Type B pancreatic cell (in vitro differentiated cells): ENCODE results near the gene YTHDF1. TPM values are rescaled to one million over a fixed set of nuclear protein-coding genes. Genes with fewer than 3 reads are reported as not detected.
A peak's percentile ranks its signal among the peaks of the same experiment; 100 is the strongest.

Experiments
- DNase-seq: peaks from one replicate; pipeline ENCODE4 v3.0.0; 2021; ENCODE audit warnings: mixed read lengths; ENCODE audit not compliant: unreplicated experiment; ENCODE audit errors: extremely low spot score
- H3K27ac Mint-ChIP-seq: 2 replicates; pipeline ENCODE4 v1.8.0; 2021; ENCODE audit warnings: mild to moderate bottlenecking, mixed read lengths
- H3K27me3 Mint-ChIP-seq: 2 replicates; pipeline ENCODE4 v1.8.0; 2021; ENCODE audit warnings: mixed read lengths
- H3K36me3 Mint-ChIP-seq: 2 replicates; pipeline ENCODE4 v1.8.0; 2021; ENCODE audit warnings: mixed read lengths
- H3K4me1 Mint-ChIP-seq: one replicate; pipeline ENCODE4 v1.8.0; 2021; ENCODE audit warnings: mixed read lengths; ENCODE audit not compliant: unreplicated experiment
- H3K4me3 Mint-ChIP-seq: 2 replicates; pipeline ENCODE4 v1.8.0; 2021; ENCODE audit warnings: mild to moderate bottlenecking, mixed read lengths
- H3K9me3 Mint-ChIP-seq: 2 replicates; pipeline ENCODE4 v1.8.0; 2021; ENCODE audit warnings: mixed read lengths
- total RNA-seq: library from RNA; stranded (reverse); gene quantifications from 2 replicates; pipeline ENCODE4 v1.2.1, GENCODE V29; 2021; ENCODE audit warnings: low replicate concordance
- TF ChIP-seq, protein P1 (sequence below): fragments of 200-600 bp; sonication (generic); conservative IDR thresholded peaks from 2 replicates; pipeline ENCODE4 v1.5.0; 2021; ENCODE audit warnings: antibody characterized with exemption, mild to moderate bottlenecking

YTHDF1 gene
- total RNA-seq, 1 donor from 2014 or later, result 50.4 TPM

DNA sequence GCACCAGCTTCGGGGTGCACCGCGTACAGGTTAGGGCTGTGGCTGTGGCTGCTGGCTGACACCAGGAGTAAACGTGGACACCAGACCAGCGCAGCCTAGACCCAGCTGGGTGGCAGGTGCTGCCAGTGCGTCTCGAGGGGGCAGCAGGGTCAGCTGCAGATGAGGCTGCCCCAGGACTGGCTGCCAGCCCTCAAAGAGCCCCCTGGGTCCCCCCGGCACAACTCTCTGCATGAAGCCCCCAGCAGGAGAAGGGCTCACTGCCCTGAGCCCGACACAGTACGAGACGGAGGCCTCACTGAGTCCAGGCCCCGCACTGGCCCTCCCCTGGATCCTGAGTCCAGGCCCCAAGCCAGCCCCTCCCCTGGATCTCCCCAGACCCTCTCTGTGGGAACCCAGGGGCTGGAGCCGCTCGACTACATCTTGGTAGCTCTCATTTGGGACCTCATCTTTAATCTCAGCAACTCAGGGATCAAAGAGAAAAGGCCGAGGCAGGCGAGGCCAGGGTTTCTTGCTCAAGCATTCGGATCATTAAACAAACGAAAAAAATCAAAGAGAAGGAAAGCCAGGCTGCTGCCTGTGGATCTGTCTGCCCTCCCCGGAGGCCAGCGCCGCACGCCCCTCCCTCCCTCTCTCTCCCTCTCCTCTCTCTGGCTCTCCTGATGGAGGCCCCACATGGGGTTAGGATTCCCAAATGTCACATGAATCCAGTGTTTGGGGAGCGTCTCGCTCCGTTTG, 45.3 kb upstream of the YTHDF1 start:
- DNase-seq, result no peak
- peaks cover 18% of the 10 kb centered on the region for H3K4me1 Mint-ChIP-seq
- TF ChIP-seq, protein P1, sequence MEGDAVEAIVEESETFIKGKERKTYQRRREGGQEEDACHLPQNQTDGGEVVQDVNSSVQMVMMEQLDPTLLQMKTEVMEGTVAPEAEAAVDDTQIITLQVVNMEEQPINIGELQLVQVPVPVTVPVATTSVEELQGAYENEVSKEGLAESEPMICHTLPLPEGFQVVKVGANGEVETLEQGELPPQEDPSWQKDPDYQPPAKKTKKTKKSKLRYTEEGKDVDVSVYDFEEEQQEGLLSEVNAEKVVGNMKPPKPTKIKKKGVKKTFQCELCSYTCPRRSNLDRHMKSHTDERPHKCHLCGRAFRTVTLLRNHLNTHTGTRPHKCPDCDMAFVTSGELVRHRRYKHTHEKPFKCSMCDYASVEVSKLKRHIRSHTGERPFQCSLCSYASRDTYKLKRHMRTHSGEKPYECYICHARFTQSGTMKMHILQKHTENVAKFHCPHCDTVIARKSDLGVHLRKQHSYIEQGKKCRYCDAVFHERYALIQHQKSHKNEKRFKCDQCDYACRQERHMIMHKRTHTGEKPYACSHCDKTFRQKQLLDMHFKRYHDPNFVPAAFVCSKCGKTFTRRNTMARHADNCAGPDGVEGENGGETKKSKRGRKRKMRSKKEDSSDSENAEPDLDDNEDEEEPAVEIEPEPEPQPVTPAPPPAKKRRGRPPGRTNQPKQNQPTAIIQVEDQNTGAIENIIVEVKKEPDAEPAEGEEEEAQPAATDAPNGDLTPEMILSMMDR, result no peak
- H3K4me3 Mint-ChIP-seq, result peak overlapping the region; percentile 57
- H3K36me3 Mint-ChIP-seq, result no peaks in the 10 kb centered on the region
- H3K27me3 Mint-ChIP-seq, result peaks cover 4% of the 10 kb centered on the region
- H3K27ac Mint-ChIP-seq, result peak overlapping the region; percentile 41
- H3K9me3 Mint-ChIP-seq, result no peaks in the 10 kb centered on the region

DNA sequence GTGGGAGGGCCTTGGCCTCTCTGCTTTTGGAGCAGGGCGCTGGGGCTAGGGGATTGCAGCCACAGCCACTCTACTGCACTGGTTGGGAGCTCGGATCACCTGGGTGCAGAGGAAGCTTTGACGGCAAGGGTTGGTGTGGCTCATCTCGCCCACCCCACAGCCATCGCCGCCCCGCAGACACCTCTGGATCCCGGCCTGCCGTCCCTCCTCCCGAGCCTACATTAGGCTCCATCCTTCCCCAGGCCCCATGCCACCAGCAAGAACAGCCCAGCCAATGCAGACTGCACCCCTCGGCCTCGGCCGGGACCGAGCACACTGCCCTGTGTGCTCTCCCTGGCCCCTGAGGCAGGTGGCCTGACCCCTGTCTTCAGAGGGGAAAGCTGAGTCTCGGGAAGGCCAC, 44.6 kb upstream of the YTHDF1 start:
- no peaks in the 10 kb centered on the region for H3K36me3 Mint-ChIP-seq
- TF ChIP-seq, protein P1, result no peak
- no peak overlapping the region for H3K27ac Mint-ChIP-seq
- no peak for DNase-seq
- H3K27me3 Mint-ChIP-seq, result peaks cover 10% of the 10 kb centered on the region
- no peaks in the 10 kb centered on the region for H3K9me3 Mint-ChIP-seq
- H3K4me3 Mint-ChIP-seq, result no peak overlapping the region
- H3K4me1 Mint-ChIP-seq, result peaks cover 23% of the 10 kb centered on the region

DNA sequence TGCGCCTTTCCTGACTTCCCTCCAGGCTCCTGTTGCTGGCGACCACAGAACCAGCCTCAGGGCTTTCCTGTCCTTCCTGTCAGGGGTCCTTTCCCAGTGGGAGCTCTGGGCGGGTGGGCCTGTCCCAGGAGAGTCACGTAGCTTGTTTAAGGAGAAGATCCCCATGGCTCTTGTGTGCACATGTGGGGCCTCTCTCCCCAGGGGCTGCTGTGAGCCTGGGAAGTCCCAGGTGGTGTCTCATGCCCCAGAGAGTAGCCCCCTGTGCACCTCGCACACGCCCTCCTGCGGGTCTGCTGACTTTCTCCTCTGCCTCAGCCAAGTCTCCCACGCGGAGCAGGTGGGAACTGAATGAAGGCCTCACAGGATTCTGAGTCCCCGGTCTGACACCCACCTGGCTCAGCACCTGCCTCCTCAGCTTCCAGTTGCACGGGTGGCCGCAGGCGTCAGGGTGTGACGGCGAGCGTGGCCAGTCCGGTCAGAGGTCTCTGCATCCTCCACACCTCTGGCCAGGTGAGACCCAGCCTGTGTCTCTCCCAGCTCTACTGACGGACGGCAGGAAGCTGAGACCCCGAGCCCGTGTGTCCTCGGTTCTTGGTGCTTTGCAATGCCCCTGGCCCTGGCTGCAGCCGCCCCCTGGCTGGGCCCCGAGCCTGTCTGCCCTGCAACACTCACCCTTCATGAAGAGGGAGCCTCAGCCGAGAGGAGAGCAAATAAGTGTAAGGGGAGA, 44.0 kb upstream of the YTHDF1 start:
- Mint-ChIP-seq H3K4me1 (peaks cover 29% of the 10 kb centered on the region), H3K27me3 (peaks cover 16% of the 10 kb centered on the region), H3K4me3 (no peak overlapping the region), H3K27ac (no peak overlapping the region), H3K9me3 (no peaks in the 10 kb centered on the region), H3K36me3 (no peaks in the 10 kb centered on the region)
- TF ChIP-seq, protein P1, result no peak
- no peak for DNase-seq

DNA sequence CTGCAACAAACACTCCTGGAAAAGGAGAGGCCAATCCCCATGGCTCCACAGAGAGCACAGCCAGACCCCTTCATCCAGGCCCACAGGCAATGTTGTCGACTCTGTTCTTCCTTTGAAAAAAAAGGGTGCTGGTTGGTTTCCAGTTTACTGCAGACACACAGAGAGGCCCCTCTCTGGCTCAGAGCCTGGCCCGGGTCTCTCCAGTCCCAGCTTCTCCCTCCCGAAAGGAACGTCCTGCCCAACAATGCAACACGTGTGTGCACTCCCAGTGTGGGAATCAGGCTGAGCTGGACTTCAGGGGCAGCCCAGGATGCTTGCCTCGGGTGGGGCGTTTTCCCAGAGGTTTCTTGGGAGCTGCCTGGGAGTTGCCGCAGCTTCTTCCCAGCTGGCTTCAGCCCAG, 42.9 kb upstream of the YTHDF1 start:
- Mint-ChIP-seq H3K4me1 (peaks cover 26% of the 10 kb centered on the region), H3K27me3 (peaks cover 19% of the 10 kb centered on the region), H3K9me3 (no peaks in the 10 kb centered on the region), H3K4me3 (no peak overlapping the region), H3K36me3 (no peaks in the 10 kb centered on the region), H3K27ac (no peak overlapping the region)
- TF ChIP-seq, protein P1, result no peak
- no peak for DNase-seq

DNA sequence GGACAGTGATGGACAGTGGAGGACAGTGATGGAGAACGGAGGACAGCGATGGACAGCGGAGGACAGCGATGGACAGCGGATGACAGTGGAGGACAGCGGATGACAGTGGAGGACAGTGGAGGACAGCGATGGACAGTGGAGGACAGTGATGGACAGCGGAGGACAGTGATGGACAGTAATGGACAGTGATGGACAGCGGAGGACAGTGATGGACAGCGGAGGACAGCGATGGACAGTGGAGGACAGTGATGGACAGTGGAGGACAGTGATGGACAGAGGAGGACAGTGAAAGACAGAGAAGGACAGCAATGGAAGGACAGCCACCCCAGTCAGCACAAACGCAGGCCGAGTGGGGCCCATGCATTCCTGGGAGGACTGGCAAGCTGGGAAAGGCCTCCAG, 41.7 kb upstream of the YTHDF1 start:
- DNase-seq, result no peak
- Mint-ChIP-seq H3K27me3 (peaks cover 25% of the 10 kb centered on the region), H3K4me3 (no peak overlapping the region), H3K27ac (no peak overlapping the region), H3K36me3 (no peaks in the 10 kb centered on the region), H3K9me3 (no peaks in the 10 kb centered on the region), H3K4me1 (peaks cover 32% of the 10 kb centered on the region)
- TF ChIP-seq, protein P1, result no peak
